HCT116 (cell line): Measurements from ENCODE around the gene CARMIL1.

Experiments
- CTCF ChIP-seq, 3 experiments: fragments of 200-600 bp in 1 of 3; sonication (generic) in 1 of 3; IDR thresholded peaks in 2 of 3; conservative IDR thresholded peaks in 1 of 3; 2 replicates each; pipeline ENCODE4 v1.5.1; 2012 to 2017; ENCODE audit warnings: low read depth in 2 of 3, low read length in 2 of 3, antibody characterized with exemption in 1 of 3, borderline replicate concordance in 1 of 3, control low read depth in 1 of 3, mild to moderate bottlenecking in 1 of 3, mixed read lengths in 1 of 3, mixed run types in 1 of 3, moderate library complexity in 1 of 3; ENCODE audit not compliant: insufficient read depth in 1 of 3
- EGR1 ChIP-seq: IDR thresholded peaks from 2 replicates; pipeline ENCODE4 v1.6.1; 2012; ENCODE audit warnings: low read depth
- ELF1 ChIP-seq: IDR thresholded peaks from 2 replicates; pipeline ENCODE4 v1.6.1; 2012; ENCODE audit warnings: low read depth, borderline replicate concordance
- EZH2 ChIP-seq: fragments of 200-600 bp; sonication (generic); IDR thresholded peaks from 2 replicates; pipeline ENCODE4 v1.6.1; 2017; ENCODE audit warnings: antibody characterized with exemption, mixed run types
- EZH2phosphoT487 ChIP-seq: fragments of 200-600 bp; IDR thresholded peaks from 2 replicates; pipeline ENCODE4 v1.6.1; 2018; ENCODE audit warnings: antibody characterized with exemption, borderline replicate concordance
- JUND ChIP-seq: IDR thresholded peaks from 2 replicates; pipeline ENCODE4 v1.6.1; 2012
- MAX ChIP-seq: IDR thresholded peaks from 2 replicates; pipeline ENCODE4 v1.6.1; 2012
- POLR2A ChIP-seq: IDR thresholded peaks from 2 replicates; pipeline ENCODE4 v1.7.0; 2011; ENCODE audit warnings: borderline replicate concordance; ENCODE audit not compliant: insufficient read depth, insufficient read length; ENCODE audit errors: extremely low read depth
- RAD21 ChIP-seq: IDR thresholded peaks from 2 replicates; pipeline ENCODE4 v1.6.1; 2012; ENCODE audit warnings: low read depth, mild to moderate bottlenecking
- REST ChIP-seq: IDR thresholded peaks from 2 replicates; pipeline ENCODE4 v1.6.1; 2012; ENCODE audit warnings: low read depth
- SIN3A ChIP-seq: IDR thresholded peaks from 2 replicates; pipeline ENCODE4 v1.6.1; 2012; ENCODE audit warnings: low read depth
- SRF ChIP-seq: IDR thresholded peaks from 2 replicates; pipeline ENCODE4 v1.6.1; 2012; ENCODE audit warnings: low read depth
- ZFX ChIP-seq: fragments of 450-650 bp; IDR thresholded peaks from 2 replicates; pipeline ENCODE4 v1.6.1; 2017
- ZNF274 ChIP-seq: fragments of 200-500 bp; sonication (Bioruptor generic); IDR thresholded peaks from 2 replicates; pipeline ENCODE4 v1.6.1; 2014; ENCODE audit warnings: mild to moderate bottlenecking, low read depth, low read length, inconsistent platforms

DNA sequence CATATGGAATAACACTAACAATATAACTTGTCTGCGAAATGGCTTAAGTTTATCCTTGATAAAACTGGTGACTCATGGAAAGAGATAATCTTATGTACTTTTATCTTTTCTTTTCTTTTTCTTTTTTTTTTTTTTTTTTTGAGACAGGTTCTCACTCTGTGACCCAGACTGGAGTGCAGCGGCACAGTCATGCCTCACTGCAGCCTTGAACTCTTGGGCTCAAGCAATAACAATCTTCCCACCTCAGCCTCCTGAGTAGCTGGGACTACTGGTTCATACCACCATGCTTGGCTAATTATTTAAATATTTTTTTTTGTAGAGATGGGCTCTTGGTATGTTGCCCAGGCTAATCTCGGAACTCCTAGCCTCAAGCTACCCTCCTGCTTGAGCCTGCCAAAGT is 304.7 kb downstream of the CARMIL1 start:
- TF ChIP-seq CTCF (IDR thresholded peaks at IDR 0.05 in 2 of 3, conservative IDR thresholded peaks at IDR 0.05 in 1 of 3; ENCODE audit: borderline replicate concordance in 1 of 3, insufficient read depth in 1 of 3, low read depth in 2 of 3, low read length in 2 of 3) = no peak
- no peak for TF ChIP-seq EZH2phosphoT487
- no peak for TF ChIP-seq MAX
- TF ChIP-seq POLR2A = no peak
- no peak for TF ChIP-seq REST
- no peak for TF ChIP-seq EZH2
- no peak for TF ChIP-seq ZFX
- TF ChIP-seq RAD21 = no peak
- no peak for TF ChIP-seq SIN3A
- no peak for TF ChIP-seq ZNF274
- no peak for TF ChIP-seq EGR1
- TF ChIP-seq ELF1 = no peak
- TF ChIP-seq SRF = no peak
- TF ChIP-seq JUND = no peak
